Panc1 (cell line): Measurements from ENCODE around the gene DCLRE1C. TPM values are rescaled to one million over a fixed set of nuclear protein-coding genes. Genes with fewer than 3 reads are reported as not detected.

ENCODE experiments used
- ATAC-seq: fragments of 200-7000 bp; cut with Tn5 transposase; 2 replicates; pipeline ENCODE4 v1.9.1; 2020; ENCODE audit warnings: mild to moderate bottlenecking, moderate library complexity
- BruUV-seq: library from RNA; stranded (reverse); fragments of 400-500 nt; replicated peaks from 2 replicates; lab custom pipeline; 2021; lab: Mats Ljungman, UMichigan
- CTCF ChIA-PET: fragments of 300-600 bp; sonication (Branson Sonifier 250); formaldehyde crosslinking; loops from one replicate; lab custom pipeline; 2022; ENCODE audit warnings: antibody characterized with exemption; lab: Charles Lee
- POLR2A ChIA-PET: fragments of 300-600 bp; sonication (Branson Sonifier 250); formaldehyde crosslinking; loops from one replicate; lab custom pipeline; 2022; ENCODE audit warnings: antibody characterized with exemption; lab: Charles Lee
- DNase-seq: peaks from one replicate; pipeline ENCODE4 v3.0.0-alpha.2; 2010; ENCODE audit warnings: low read depth, low spot score
- H3K27ac ChIP-seq: 2 replicates; pipeline ENCODE4 v1.5.1; 2011; ENCODE audit warnings: mild to moderate bottlenecking, low read length, inconsistent platforms
- H3K27me3 ChIP-seq: fragments of 200-500 bp; sonication (Bioruptor generic); 2 replicates; pipeline ENCODE4 v1.6.0; 2014; ENCODE audit warnings: low read length, inconsistent platforms; ENCODE audit not compliant: control insufficient read depth, insufficient read depth
- H3K36me3 ChIP-seq: fragments of 200-500 bp; sonication (Bioruptor generic); 2 replicates; pipeline ENCODE4 v1.5.1; 2014; ENCODE audit warnings: inconsistent platforms, mild to moderate bottlenecking, low read length, moderate library complexity; ENCODE audit not compliant: control insufficient read depth, insufficient read depth
- H3K4me1 ChIP-seq: 2 replicates; pipeline ENCODE4 v1.5.1; 2011; ENCODE audit warnings: inconsistent platforms, mild to moderate bottlenecking, low read length, moderate library complexity; ENCODE audit not compliant: control insufficient read depth, insufficient read depth
- H3K4me3 ChIP-seq, 2 experiments: 2 replicates each; pipeline ENCODE4 v1.5.1; 2011 to 2012; ENCODE audit warnings: low read depth in 2 of 2, low read length in 2 of 2, mild to moderate bottlenecking in 2 of 2, inconsistent platforms in 1 of 2, moderate library complexity in 1 of 2
- H3K9me3 ChIP-seq: fragments of 200-500 bp; sonication (Bioruptor generic); 2 replicates; pipeline ENCODE4 v1.5.1; 2014; ENCODE audit warnings: low read depth, mild to moderate bottlenecking, inconsistent platforms, low read length, moderate library complexity; ENCODE audit not compliant: control insufficient read depth, insufficient read depth
- POLR2AphosphoS5 ChIP-seq: IDR thresholded peaks from 2 replicates; pipeline ENCODE4 v1.6.1; 2012; ENCODE audit warnings: mild to moderate bottlenecking, low read depth, low read length, moderate library complexity
- REST ChIP-seq, 2 experiments: IDR thresholded peaks; 2 replicates each; pipeline ENCODE4 v1.6.1; 2011 to 2012; ENCODE audit warnings: low read depth in 2 of 2, control low read depth in 1 of 2, low read length in 1 of 2, mild to moderate bottlenecking in 1 of 2, moderate library complexity in 1 of 2; ENCODE audit not compliant: insufficient read depth in 1 of 2
- SIN3A ChIP-seq: IDR thresholded peaks from 2 replicates; pipeline ENCODE4 v1.6.1; 2012; ENCODE audit warnings: low read depth, mild to moderate bottlenecking, low read length, moderate library complexity, borderline replicate concordance; ENCODE audit not compliant: insufficient read depth
- TCF7L2 ChIP-seq: IDR thresholded peaks from 2 replicates; pipeline ENCODE4 v1.6.1; 2011; ENCODE audit warnings: mild to moderate bottlenecking, low read depth, low read length, inconsistent platforms
- in situ Hi-C: cut with HindIII; loops from 2 replicates; pipeline ENCODE4 v1.10.0; 2016; ENCODE audit warnings: low sequenced_read_pairs, low pct_unique_long_range_greater_than_20kb
- intact Hi-C: fragments of 100-400 bp; cut with micrococcal nuclease; formaldehyde crosslinking; loops from one replicate; pipeline ENCODE4 v1.10.0; 2022; ENCODE audit not compliant: unreplicated experiment
- total RNA-seq: library from RNA; stranded (reverse); gene quantifications from one replicate; pipeline ENCODE4 v1.2.1, GENCODE V29; 2021; ENCODE audit not compliant: unreplicated experiment
- TF ChIP-seq, protein P1 (sequence below): fragments of 450-650 bp; IDR thresholded peaks from 2 replicates; pipeline ENCODE4 v1.5.1; 2017; ENCODE audit warnings: mild to moderate bottlenecking

The DCLRE1C gene
- total RNA-seq, 1 experiment from 2014 or later, result 9.1 TPM

GRCh38 chr10:14954934-14955333 lies 1.0 kb upstream of the DCLRE1C start:
- CTCF ChIA-PET, result no interaction called here
- ATAC-seq, result no peak
- BruUV-seq, result no TSS peak
- H3K27ac ChIP-seq, result peak overlapping the region; percentile 91
- H3K36me3 ChIP-seq, result no peaks in the 10 kb centered on the region; the same call in 1 of the 2 replicates
- intact Hi-C loops, result no loop called here
- DNase-seq, result no peak
- TF ChIP-seq, protein P1, sequence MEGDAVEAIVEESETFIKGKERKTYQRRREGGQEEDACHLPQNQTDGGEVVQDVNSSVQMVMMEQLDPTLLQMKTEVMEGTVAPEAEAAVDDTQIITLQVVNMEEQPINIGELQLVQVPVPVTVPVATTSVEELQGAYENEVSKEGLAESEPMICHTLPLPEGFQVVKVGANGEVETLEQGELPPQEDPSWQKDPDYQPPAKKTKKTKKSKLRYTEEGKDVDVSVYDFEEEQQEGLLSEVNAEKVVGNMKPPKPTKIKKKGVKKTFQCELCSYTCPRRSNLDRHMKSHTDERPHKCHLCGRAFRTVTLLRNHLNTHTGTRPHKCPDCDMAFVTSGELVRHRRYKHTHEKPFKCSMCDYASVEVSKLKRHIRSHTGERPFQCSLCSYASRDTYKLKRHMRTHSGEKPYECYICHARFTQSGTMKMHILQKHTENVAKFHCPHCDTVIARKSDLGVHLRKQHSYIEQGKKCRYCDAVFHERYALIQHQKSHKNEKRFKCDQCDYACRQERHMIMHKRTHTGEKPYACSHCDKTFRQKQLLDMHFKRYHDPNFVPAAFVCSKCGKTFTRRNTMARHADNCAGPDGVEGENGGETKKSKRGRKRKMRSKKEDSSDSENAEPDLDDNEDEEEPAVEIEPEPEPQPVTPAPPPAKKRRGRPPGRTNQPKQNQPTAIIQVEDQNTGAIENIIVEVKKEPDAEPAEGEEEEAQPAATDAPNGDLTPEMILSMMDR, result no peak
- TF ChIP-seq REST (IDR thresholded peaks at IDR 0.05; ENCODE audit: insufficient read depth in 1 of 2, low read depth in 2 of 2, low read length in 1 of 2) (no peak), TCF7L2 (no peak), POLR2AphosphoS5 (no peak), SIN3A (no peak)
- no peaks in the 10 kb centered on the region; the same call in 1 of the 2 replicates for H3K4me1 ChIP-seq
- in situ Hi-C loops, result no loop called here
- H3K4me3 ChIP-seq, result peak overlapping the region; percentile 78 to 86
- H3K27me3 ChIP-seq, result no peaks in the 10 kb centered on the region
- H3K9me3 ChIP-seq, result no peaks in the 10 kb centered on the region
- POLR2A ChIA-PET, result no interaction called here

GRCh38 chr10:14953424-14954000 lies 384 bp downstream of the DCLRE1C start:
- no TSS peak for BruUV-seq
- Histone ChIP-seq H3K4me3 (peak overlapping the region; percentile 78 to 86), H3K36me3 (no peaks in the 10 kb centered on the region; the same call in 1 of the 2 replicates), H3K4me1 (no peaks in the 10 kb centered on the region; the same call in 1 of the 2 replicates), H3K9me3 (no peaks in the 10 kb centered on the region), H3K27me3 (no peaks in the 10 kb centered on the region), H3K27ac (peak overlapping the region; percentile 91)
- intact Hi-C loops, result no loop called here
- TF ChIP-seq POLR2AphosphoS5 (no peak), SIN3A (no peak), REST (IDR thresholded peaks at IDR 0.05; ENCODE audit: insufficient read depth in 1 of 2, low read depth in 2 of 2, low read length in 1 of 2) (no peak), TCF7L2 (no peak)
- TF ChIP-seq, protein P1, result no peak
- POLR2A ChIA-PET, result no interaction called here
- ATAC-seq (peak; percentile 85), DNase-seq (no peak)
- in situ Hi-C loops, result no loop called here
- CTCF ChIA-PET, result no interaction called here
